A549 (cell line): ENCODE results near the gene FGF5. TPM values are rescaled to one million over a fixed set of nuclear protein-coding genes. Genes with fewer than 3 reads are reported as not detected.

ENCODE experiments used
- ATAC-seq, 2 experiments: fragments of 200-7000 bp in 1 of 2; fragments of >200 bp in 1 of 2; cut with Nextera tagmentation in 1 of 2; cut with Tn5 transposase in 1 of 2; 3 replicates each; pipeline versions ENCODE4 v1.8.0 to v1.9.1; 2018 to 2020; ENCODE audit warnings: mild to moderate bottlenecking in 1 of 2, moderate library complexity in 1 of 2
- CTCF ChIA-PET: fragments of 300-600 bp; sonication (Branson Sonifier 250); formaldehyde crosslinking; extraction: SDS; loops from one replicate; lab custom pipeline; 2021; ENCODE audit warnings: antibody characterized with exemption, inconsistent platforms; lab: Yijun Ruan, JAX
- POLR2A ChIA-PET: fragments of 350-600 bp; formaldehyde crosslinking; extraction: SDS; loops from one replicate; lab custom pipeline; 2021; ENCODE audit warnings: antibody characterized with exemption, inconsistent platforms; lab: Yijun Ruan, JAX
- DNase-seq, 2 experiments: peaks; one replicate each; pipeline versions ENCODE4 v3.0.0 to v3.0.0-alpha.2; 2011 to 2016; ENCODE audit warnings: low read depth in 1 of 2, low spot score in 1 of 2
- FAIRE-seq: peaks from 2 replicates; lab custom pipeline; 2011; peaks lifted over from hg19 to GRCh38; lab: Jason Lieb, UNC
- H3K27ac ChIP-seq, 2 experiments: fragments of >200 bp; sonication (Bioruptor Twin); formaldehyde crosslinking; 3 replicates each; pipeline ENCODE4 v1.5.1; 2016 to 2017
- H3K4me1 ChIP-seq: fragments of >200 bp; sonication (Bioruptor Twin); formaldehyde crosslinking; 3 replicates; pipeline ENCODE4 v1.6.1; 2016
- H3K4me2 ChIP-seq: fragments of >200 bp; sonication (Bioruptor Twin); formaldehyde crosslinking; 3 replicates; pipeline ENCODE4 v1.6.1; 2016
- H3K4me3 ChIP-seq: fragments of >200 bp; sonication (Bioruptor Twin); formaldehyde crosslinking; 3 replicates; pipeline ENCODE4 v1.5.1; 2016
- H3K9me3 ChIP-seq: fragments of >200 bp; sonication (Bioruptor Twin); formaldehyde crosslinking; 3 replicates; pipeline ENCODE4 v1.6.1; 2016
- CHD2 ChIP-seq: fragments of 150-350 bp; IDR thresholded peaks from 2 replicates; pipeline ENCODE4 v1.6.1; 2014; ENCODE audit warnings: low read length; ENCODE audit not compliant: partially characterized antibody
- EHF ChIP-seq: fragments of 250-450 bp; sonication (Bioruptor Pico); IDR thresholded peaks from 2 replicates; pipeline ENCODE4 v1.5.0; 2020; ENCODE audit warnings: mild to moderate bottlenecking
- FOSB ChIP-seq: fragments of 250-450 bp; sonication (Bioruptor Pico); IDR thresholded peaks from 2 replicates; pipeline ENCODE4 v1.5.0; 2020; ENCODE audit warnings: mild to moderate bottlenecking, moderate library complexity
- FOSL2 ChIP-seq, 2 experiments: fragments of 450-650 bp in 1 of 2; fragments of >200 bp in 1 of 2; sonication (Bioruptor Twin) in 1 of 2; formaldehyde crosslinking; IDR thresholded peaks; 2 replicates each; pipeline versions ENCODE4 v1.5.0 to v1.6.1; 2016 to 2020; ENCODE audit warnings: mild to moderate bottlenecking in 1 of 2, moderate library complexity in 1 of 2
- HEYL ChIP-seq: fragments of 250-450 bp; sonication (Bioruptor Pico); IDR thresholded peaks from 2 replicates; pipeline ENCODE4 v1.8.0; 2021; ENCODE audit warnings: mild to moderate bottlenecking, moderate library complexity
- JUN ChIP-seq, 2 experiments: fragments of >200 bp; sonication (Bioruptor Twin); formaldehyde crosslinking; IDR thresholded peaks; 2 replicates in 1 of 2; 3 replicates in 1 of 2; pipeline ENCODE4 v1.6.1; 2016 to 2017
- KDM5A ChIP-seq: fragments of 200-600 bp; sonication (generic); IDR thresholded peaks from 2 replicates; pipeline ENCODE4 v1.6.1; 2016; ENCODE audit warnings: antibody characterized with exemption, mild to moderate bottlenecking
- MYC ChIP-seq: IDR thresholded peaks from 2 replicates; pipeline ENCODE4 v1.6.1; 2012; ENCODE audit warnings: mild to moderate bottlenecking, inconsistent platforms, low read length, improper control_type of control experiment, borderline replicate concordance
- NPAS2 ChIP-seq: fragments of 250-450 bp; sonication (Bioruptor Pico); IDR thresholded peaks from 2 replicates; pipeline ENCODE4 v1.8.0; 2022; ENCODE audit warnings: mild to moderate bottlenecking, moderate library complexity, borderline replicate concordance
- PHF8 ChIP-seq: fragments of 200-600 bp; sonication (generic); IDR thresholded peaks from 2 replicates; pipeline ENCODE4 v1.6.1; 2016; ENCODE audit warnings: low read depth, mild to moderate bottlenecking, antibody characterized with exemption, moderate library complexity, borderline replicate concordance
- RAD21 ChIP-seq, 2 experiments: fragments of >200 bp in 1 of 2; sonication (Bioruptor Twin) in 1 of 2; formaldehyde crosslinking in 1 of 2; IDR thresholded peaks in 1 of 2; conservative IDR thresholded peaks in 1 of 2; 2 replicates in 1 of 2; 3 replicates in 1 of 2; pipeline ENCODE4 v1.6.1; 2012 to 2018; ENCODE audit warnings: inconsistent platforms in 1 of 2
- RARB ChIP-seq: fragments of 250-450 bp; sonication (Bioruptor Pico); IDR thresholded peaks from 2 replicates; pipeline ENCODE4 v1.8.0; 2021; ENCODE audit warnings: mild to moderate bottlenecking, moderate library complexity
- RCOR1 ChIP-seq: fragments of 150-350 bp; IDR thresholded peaks from 2 replicates; pipeline ENCODE4 v1.6.1; 2014; ENCODE audit warnings: antibody characterized with exemption, low read length, low read depth
- RFX5 ChIP-seq: fragments of 450-650 bp; IDR thresholded peaks from 2 replicates; pipeline ENCODE4 v1.7.1; 2014; ENCODE audit warnings: antibody characterized with exemption, mild to moderate bottlenecking, moderate library complexity
- TFCP2L1 ChIP-seq: fragments of 250-450 bp; sonication (Bioruptor Pico); IDR thresholded peaks from 2 replicates; pipeline ENCODE4 v1.5.0; 2021; ENCODE audit warnings: mild to moderate bottlenecking
- ZC3H11A ChIP-seq: fragments of 450-650 bp; IDR thresholded peaks from 2 replicates; pipeline ENCODE4 v1.6.1; 2014; ENCODE audit warnings: antibody characterized with exemption, mild to moderate bottlenecking
- ZFP36 ChIP-seq: fragments of 450-650 bp; IDR thresholded peaks from 2 replicates; pipeline ENCODE4 v1.6.1; 2014; ENCODE audit warnings: borderline replicate concordance; ENCODE audit not compliant: partially characterized antibody
- WGBS: methylation state at CpG from one replicate; pipeline ENCODE4 v1.1.6; 2017; ENCODE audit errors: missing lambda C conversion rate; 5-methylcytosine and 5-hydroxymethylcytosine counted together
- polyA plus RNA-seq, 4 experiments: library from polyadenylated mRNA; depleted of rRNA in 3 of 4; stranded (reverse); fragments of >200 nt; fragmentation: RNase III in 1 of 4; extraction: RNeasy Plus Mini Kit Qiagen cat#74134 plus additional on column Dnase treatment in 1 of 4; gene quantifications; 2 replicates in 3 of 4; 3 replicates in 1 of 4; pipeline ENCODE4 v1.2.3, GENCODE V29; 2011 to 2017
- TF ChIP-seq, protein P1 (sequence below): fragments of 150-350 bp; IDR thresholded peaks from 2 replicates; pipeline ENCODE4 v1.6.1; 2014; ENCODE audit warnings: low read depth, mild to moderate bottlenecking, low read length
- TF ChIP-seq, protein P2 (sequence below): fragments of >200 bp; sonication (Bioruptor Twin); formaldehyde crosslinking; IDR thresholded peaks from 3 replicates; pipeline ENCODE4 v1.6.1; 2016
- TF ChIP-seq, protein P3 (sequence below): fragments of 250-450 bp; sonication (Bioruptor Pico); IDR thresholded peaks from 2 replicates; pipeline ENCODE4 v1.5.0; 2020; ENCODE audit warnings: low read depth, mild to moderate bottlenecking, moderate library complexity
- TF ChIP-seq, protein P4 (sequence below): fragments of >200 bp; sonication (Bioruptor Twin); formaldehyde crosslinking; IDR thresholded peaks from 3 replicates; pipeline ENCODE4 v1.5.1; 2016
- TF ChIP-seq, protein P5 (sequence below): fragments of >200 bp; sonication (Bioruptor Twin); formaldehyde crosslinking; IDR thresholded peaks from 2 replicates; pipeline ENCODE4 v1.6.1; 2016

Gene FGF5
- polyA plus RNA-seq, 2 of the 4 experiments (the other 2 are of a cell fraction) = 0.21 TPM; not detected in 1

DNA sequence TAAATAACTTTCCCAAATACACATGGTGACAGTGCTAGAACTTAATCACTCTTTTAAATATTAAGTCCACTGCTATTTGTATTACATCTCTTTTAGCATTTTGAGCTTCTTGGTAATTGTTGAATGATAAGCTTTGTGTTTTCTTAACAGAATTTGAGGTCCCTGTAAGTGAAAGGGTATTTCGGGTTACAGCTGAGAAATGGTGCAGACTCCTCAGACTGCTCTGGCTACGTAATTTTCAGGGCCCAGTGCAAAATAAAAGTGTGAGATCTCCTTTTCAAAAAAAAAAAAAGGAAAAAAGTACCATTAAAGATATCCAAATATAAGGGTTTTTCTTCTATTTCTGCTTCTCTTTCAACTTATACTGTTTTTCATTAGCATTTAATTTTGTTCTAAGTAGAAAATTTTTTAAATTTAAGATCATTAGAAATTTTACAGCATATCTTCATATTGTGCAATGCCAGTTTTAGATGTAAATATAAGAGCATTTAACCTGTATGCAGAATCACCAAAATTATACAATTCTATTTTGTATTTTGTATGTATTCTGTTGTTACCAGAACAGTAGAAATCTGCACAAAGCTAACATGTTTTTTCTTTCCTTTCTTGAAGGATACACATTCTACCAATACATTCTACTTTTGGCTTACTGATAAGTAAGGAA, 33.6 kb upstream of the FGF5 start:
- H3K4me3 ChIP-seq = no peak overlapping the region

DNA sequence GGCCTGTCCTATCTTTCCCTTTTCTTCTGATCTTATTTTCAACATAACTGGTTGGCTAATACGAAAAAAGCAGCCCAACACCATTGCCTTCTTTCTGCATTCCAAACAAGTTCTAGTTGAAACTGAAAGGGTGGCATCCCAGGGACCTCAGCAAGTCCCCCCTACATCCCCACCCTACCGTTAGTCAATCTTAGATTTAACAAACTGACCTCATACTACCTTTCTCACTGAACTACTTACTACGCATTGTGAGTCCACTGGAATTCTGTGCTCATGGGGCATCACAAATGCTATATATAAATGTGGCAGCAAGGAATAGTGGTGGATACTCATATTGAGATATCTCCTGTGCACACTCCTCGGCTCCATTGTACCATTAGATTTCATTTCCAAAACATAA, 33.1 kb upstream of the FGF5 start:
- no peak for ATAC-seq

More for the DNA sequence above, 33.6 kb upstream of the FGF5 start:
- Histone ChIP-seq H3K4me1 (peaks cover 25% of the 10 kb centered on the region), H3K27ac (no peak overlapping the region), H3K9me3 (no peaks in the 10 kb centered on the region), H3K4me2 (no peak overlapping the region)
- ATAC-seq = no peak
- FAIRE-seq = no peak
- TF ChIP-seq JUN (IDR thresholded peaks at IDR 0.05) = no peak
- TF ChIP-seq, protein P1, sequence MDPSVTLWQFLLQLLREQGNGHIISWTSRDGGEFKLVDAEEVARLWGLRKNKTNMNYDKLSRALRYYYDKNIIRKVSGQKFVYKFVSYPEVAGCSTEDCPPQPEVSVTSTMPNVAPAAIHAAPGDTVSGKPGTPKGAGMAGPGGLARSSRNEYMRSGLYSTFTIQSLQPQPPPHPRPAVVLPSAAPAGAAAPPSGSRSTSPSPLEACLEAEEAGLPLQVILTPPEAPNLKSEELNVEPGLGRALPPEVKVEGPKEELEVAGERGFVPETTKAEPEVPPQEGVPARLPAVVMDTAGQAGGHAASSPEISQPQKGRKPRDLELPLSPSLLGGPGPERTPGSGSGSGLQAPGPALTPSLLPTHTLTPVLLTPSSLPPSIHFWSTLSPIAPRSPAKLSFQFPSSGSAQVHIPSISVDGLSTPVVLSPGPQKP = no peak
- no peak for TF ChIP-seq TFCP2L1 (CRISPR knock-in tag)
- TF ChIP-seq ZFP36 = no peak
- no peak for TF ChIP-seq RFX5
- POLR2A ChIA-PET = no interaction called here
- CTCF ChIA-PET = interaction anchor here (1.5 kb wide), 1 partner anchor 1281 kb away, joined by 5 read pairs; no protein-coding TSS in a partner anchor
- DNase-seq = no peak
- 71% methylated on average over 2 of the region's 2 CpGs for WGBS

More for the DNA sequence above, 33.1 kb upstream of the FGF5 start:
- H3K4me1 ChIP-seq = peaks cover 25% of the 10 kb centered on the region
- no peak overlapping the region for H3K27ac ChIP-seq
- TF ChIP-seq, protein P2, sequence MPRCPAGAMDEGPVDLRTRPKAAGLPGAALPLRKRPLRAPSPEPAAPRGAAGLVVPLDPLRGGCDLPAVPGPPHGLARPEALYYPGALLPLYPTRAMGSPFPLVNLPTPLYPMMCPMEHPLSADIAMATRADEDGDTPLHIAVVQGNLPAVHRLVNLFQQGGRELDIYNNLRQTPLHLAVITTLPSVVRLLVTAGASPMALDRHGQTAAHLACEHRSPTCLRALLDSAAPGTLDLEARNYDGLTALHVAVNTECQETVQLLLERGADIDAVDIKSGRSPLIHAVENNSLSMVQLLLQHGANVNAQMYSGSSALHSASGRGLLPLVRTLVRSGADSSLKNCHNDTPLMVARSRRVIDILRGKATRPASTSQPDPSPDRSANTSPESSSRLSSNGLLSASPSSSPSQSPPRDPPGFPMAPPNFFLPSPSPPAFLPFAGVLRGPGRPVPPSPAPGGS = no peak
- TF ChIP-seq, protein P3, sequence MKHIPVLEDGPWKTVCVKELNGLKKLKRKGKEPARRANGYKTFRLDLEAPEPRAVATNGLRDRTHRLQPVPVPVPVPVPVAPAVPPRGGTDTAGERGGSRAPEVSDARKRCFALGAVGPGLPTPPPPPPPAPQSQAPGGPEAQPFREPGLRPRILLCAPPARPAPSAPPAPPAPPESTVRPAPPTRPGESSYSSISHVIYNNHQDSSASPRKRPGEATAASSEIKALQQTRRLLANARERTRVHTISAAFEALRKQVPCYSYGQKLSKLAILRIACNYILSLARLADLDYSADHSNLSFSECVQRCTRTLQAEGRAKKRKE (CRISPR knock-in tag) = no peak
- TF ChIP-seq EHF (CRISPR knock-in tag) = no peak
- TF ChIP-seq FOSB (CRISPR knock-in tag) = no peak
- no peak for TF ChIP-seq HEYL (CRISPR knock-in tag)
- TF ChIP-seq NPAS2 (CRISPR knock-in tag) = no peak
- TF ChIP-seq, protein P4, sequence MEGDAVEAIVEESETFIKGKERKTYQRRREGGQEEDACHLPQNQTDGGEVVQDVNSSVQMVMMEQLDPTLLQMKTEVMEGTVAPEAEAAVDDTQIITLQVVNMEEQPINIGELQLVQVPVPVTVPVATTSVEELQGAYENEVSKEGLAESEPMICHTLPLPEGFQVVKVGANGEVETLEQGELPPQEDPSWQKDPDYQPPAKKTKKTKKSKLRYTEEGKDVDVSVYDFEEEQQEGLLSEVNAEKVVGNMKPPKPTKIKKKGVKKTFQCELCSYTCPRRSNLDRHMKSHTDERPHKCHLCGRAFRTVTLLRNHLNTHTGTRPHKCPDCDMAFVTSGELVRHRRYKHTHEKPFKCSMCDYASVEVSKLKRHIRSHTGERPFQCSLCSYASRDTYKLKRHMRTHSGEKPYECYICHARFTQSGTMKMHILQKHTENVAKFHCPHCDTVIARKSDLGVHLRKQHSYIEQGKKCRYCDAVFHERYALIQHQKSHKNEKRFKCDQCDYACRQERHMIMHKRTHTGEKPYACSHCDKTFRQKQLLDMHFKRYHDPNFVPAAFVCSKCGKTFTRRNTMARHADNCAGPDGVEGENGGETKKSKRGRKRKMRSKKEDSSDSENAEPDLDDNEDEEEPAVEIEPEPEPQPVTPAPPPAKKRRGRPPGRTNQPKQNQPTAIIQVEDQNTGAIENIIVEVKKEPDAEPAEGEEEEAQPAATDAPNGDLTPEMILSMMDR = no peak
- TF ChIP-seq RARB = no peak
- TF ChIP-seq MYC = no peak
- TF ChIP-seq ZC3H11A = no peak
- TF ChIP-seq PHF8 = no peak
- no peak for TF ChIP-seq CHD2
- TF ChIP-seq, protein P5, sequence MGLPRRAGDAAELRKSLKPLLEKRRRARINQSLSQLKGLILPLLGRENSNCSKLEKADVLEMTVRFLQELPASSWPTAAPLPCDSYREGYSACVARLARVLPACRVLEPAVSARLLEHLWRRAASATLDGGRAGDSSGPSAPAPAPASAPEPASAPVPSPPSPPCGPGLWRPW = no peak
- TF ChIP-seq FOSL2 (IDR thresholded peaks at IDR 0.05) = no peak
- TF ChIP-seq FOSL2 (CRISPR knock-in tag; IDR thresholded peaks at IDR 0.05) = no peak
- TF ChIP-seq KDM5A = no peak
- TF ChIP-seq RAD21 (conservative IDR thresholded peaks at IDR 0.05 in 1 of 2, IDR thresholded peaks at IDR 0.05 in 1 of 2) = no peak
- TF ChIP-seq RCOR1 = no peak
- no peak overlapping the region for H3K4me2 ChIP-seq
- no peak overlapping the region for H3K4me3 ChIP-seq
- no peaks in the 10 kb centered on the region for H3K9me3 ChIP-seq
- 75% methylated on average over 4 of the region's 4 CpGs for WGBS
- FAIRE-seq = no peak
- POLR2A ChIA-PET = no interaction called here
- DNase-seq = no peak
- CTCF ChIA-PET = no interaction called here
